ENCODE measurements around the gene TMEM131L. TPM values are rescaled to one million over a fixed set of nuclear protein-coding genes. Genes with fewer than 3 reads are reported as not detected.

TMEM131L gene
- total RNA-seq, 6 experiments from 2014 or later: 7.7 to 8.9 (median 8.0) TPM

GRCh38 chr4:153419673-153420278 is 46.4 kb upstream of the TMEM131L start:
- Mint-ChIP-seq H3K9me3 (no peaks in the 10 kb centered on the region), H3K4me1 (ENCODE audit: low read depth) (peaks cover 8% of the 10 kb centered on the region), H3K4me3 (no peak overlapping the region), H3K27me3 (ENCODE audit: insufficient read depth) (no peaks in the 10 kb centered on the region), H3K27ac (no peak overlapping the region), H3K36me3 (ENCODE audit: low read depth) (no peaks in the 10 kb centered on the region)
- TF ChIP-seq, protein P1, sequence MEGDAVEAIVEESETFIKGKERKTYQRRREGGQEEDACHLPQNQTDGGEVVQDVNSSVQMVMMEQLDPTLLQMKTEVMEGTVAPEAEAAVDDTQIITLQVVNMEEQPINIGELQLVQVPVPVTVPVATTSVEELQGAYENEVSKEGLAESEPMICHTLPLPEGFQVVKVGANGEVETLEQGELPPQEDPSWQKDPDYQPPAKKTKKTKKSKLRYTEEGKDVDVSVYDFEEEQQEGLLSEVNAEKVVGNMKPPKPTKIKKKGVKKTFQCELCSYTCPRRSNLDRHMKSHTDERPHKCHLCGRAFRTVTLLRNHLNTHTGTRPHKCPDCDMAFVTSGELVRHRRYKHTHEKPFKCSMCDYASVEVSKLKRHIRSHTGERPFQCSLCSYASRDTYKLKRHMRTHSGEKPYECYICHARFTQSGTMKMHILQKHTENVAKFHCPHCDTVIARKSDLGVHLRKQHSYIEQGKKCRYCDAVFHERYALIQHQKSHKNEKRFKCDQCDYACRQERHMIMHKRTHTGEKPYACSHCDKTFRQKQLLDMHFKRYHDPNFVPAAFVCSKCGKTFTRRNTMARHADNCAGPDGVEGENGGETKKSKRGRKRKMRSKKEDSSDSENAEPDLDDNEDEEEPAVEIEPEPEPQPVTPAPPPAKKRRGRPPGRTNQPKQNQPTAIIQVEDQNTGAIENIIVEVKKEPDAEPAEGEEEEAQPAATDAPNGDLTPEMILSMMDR (IDR thresholded peaks at IDR 0.05): no peak
- no peak for DNase-seq

DNA sequence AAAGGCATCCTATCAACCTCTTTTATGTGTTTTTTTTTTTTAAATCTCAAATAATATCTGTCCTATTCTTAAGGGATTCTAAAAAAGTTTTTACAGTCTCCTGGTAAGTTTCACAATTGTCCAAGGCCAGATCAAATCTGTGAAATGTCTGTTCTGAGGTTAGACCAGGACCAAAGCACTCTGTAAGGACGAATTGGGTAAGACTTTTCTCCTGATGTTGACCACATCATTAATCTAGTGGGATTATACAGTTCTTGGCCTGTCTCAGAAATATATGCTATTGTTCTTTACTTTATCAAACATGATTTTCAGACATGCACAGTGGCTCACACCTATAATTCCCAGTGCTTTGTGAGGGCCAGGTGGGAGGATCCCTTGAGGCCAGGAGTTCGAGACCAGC is 45.8 kb upstream of the TMEM131L start:
- no peaks in the 10 kb centered on the region for H3K9me3 Mint-ChIP-seq
- H3K27ac Mint-ChIP-seq: no peak overlapping the region
- DNase-seq: no peak
- TF ChIP-seq, protein P1 (IDR thresholded peaks at IDR 0.05): no peak
- H3K36me3 Mint-ChIP-seq (ENCODE audit: low read depth): no peaks in the 10 kb centered on the region
- no peaks in the 10 kb centered on the region for H3K27me3 Mint-ChIP-seq (ENCODE audit: insufficient read depth)
- H3K4me3 Mint-ChIP-seq: no peak overlapping the region
- peaks cover 8% of the 10 kb centered on the region for H3K4me1 Mint-ChIP-seq (ENCODE audit: low read depth)

DNA sequence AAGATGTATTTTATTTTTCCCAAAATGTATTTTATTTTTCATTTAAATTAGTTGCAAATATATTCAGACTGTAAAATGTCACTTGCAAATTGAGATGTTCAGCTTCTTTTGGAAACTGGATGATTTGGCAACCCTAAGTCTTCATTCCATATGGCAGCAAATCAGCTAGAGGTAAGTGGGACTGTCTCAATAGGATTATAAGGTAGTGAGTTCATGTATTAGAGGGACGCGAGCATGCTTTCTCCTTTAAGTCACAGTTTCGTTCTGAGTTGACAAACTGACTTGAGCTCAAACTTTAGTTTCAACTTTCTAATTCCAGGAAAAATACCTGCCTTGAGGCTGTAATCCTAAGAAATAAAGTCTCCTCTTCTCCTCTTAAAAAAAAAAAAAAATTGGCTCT is 44.2 kb upstream of the TMEM131L start:
- DNase-seq: no peak
- TF ChIP-seq, protein P1 (IDR thresholded peaks at IDR 0.05): no peak
- no peak overlapping the region for H3K4me3 Mint-ChIP-seq
- no peaks in the 10 kb centered on the region for H3K36me3 Mint-ChIP-seq (ENCODE audit: low read depth)
- H3K27me3 Mint-ChIP-seq (ENCODE audit: insufficient read depth): no peaks in the 10 kb centered on the region
- no peaks in the 10 kb centered on the region for H3K9me3 Mint-ChIP-seq
- H3K4me1 Mint-ChIP-seq (ENCODE audit: low read depth): peaks cover 8% of the 10 kb centered on the region
- no peak overlapping the region for H3K27ac Mint-ChIP-seq

- no peak overlapping the region for H3K4me3 Mint-ChIP-seq
- H3K27ac Mint-ChIP-seq: no peak overlapping the region
- peaks cover 25% of the 10 kb centered on the region for H3K4me1 Mint-ChIP-seq (ENCODE audit: low read depth)
- no peaks in the 10 kb centered on the region for H3K36me3 Mint-ChIP-seq (ENCODE audit: low read depth)
- DNase-seq: no peak
- H3K27me3 Mint-ChIP-seq (ENCODE audit: insufficient read depth): no peaks in the 10 kb centered on the region
- no peaks in the 10 kb centered on the region for H3K9me3 Mint-ChIP-seq
- TF ChIP-seq, protein P1 (IDR thresholded peaks at IDR 0.05): no peak
Observed at GRCh38 chr4:153426207-153426885, 39.8 kb upstream of the TMEM131L start.

- H3K27ac Mint-ChIP-seq: peak overlapping the region; percentile 13
Observed at GRCh38 chr4:153427363-153428071, 38.6 kb upstream of the TMEM131L start.

More at GRCh38 chr4:153427363-153428071, 38.6 kb upstream of the TMEM131L start:
- no peaks in the 10 kb centered on the region for H3K36me3 Mint-ChIP-seq (ENCODE audit: low read depth)
- DNase-seq: peak; percentile 47
- H3K27me3 Mint-ChIP-seq (ENCODE audit: insufficient read depth): no peaks in the 10 kb centered on the region
- no peak overlapping the region; the same call in 1 of the 2 replicates for H3K4me3 Mint-ChIP-seq
- H3K4me1 Mint-ChIP-seq (ENCODE audit: low read depth): peaks cover 25% of the 10 kb centered on the region
- TF ChIP-seq, protein P1 (IDR thresholded peaks at IDR 0.05): no peak
- H3K9me3 Mint-ChIP-seq: no peaks in the 10 kb centered on the region

Data from HFFc6 (cell line).